Neutrophil (primary cell): ENCODE data around the gene BPIFB2.

Experiments used
- H3K27ac ChIP-seq: fragments of 200-600 bp; sonication (generic); 2 replicates; pipeline ENCODE4 v1.5.1; 2016; ENCODE audit warnings: mild to moderate bottlenecking, moderate library complexity
- H3K27me3 ChIP-seq: fragments of 200-600 bp; sonication (generic); 2 replicates; pipeline ENCODE4 v1.6.0; 2016; ENCODE audit warnings: mild to moderate bottlenecking
- H3K36me3 ChIP-seq: fragments of 200-600 bp; sonication (generic); 2 replicates; pipeline ENCODE4 v1.5.1; 2017
- H3K4me1 ChIP-seq, 2 experiments: fragments of 200-600 bp in 1 of 2; sonication (generic) in 1 of 2; 1 replicate in 1 of 2; 2 replicates in 1 of 2; pipeline versions ENCODE4 v1.5.1 to v1.6.1; 2013 to 2016; ENCODE audit warnings: low read depth in 1 of 2, low read length in 1 of 2, mild to moderate bottlenecking in 1 of 2, moderate library complexity in 1 of 2; ENCODE audit not compliant: control insufficient read depth in 1 of 2, insufficient read depth in 1 of 2
- H3K4me3 ChIP-seq, 2 experiments: fragments of 200-600 bp in 1 of 2; sonication (generic) in 1 of 2; 1 replicate in 1 of 2; 2 replicates in 1 of 2; pipeline ENCODE4 v1.5.1; 2013 to 2016; ENCODE audit warnings: low read depth in 1 of 2, low read length in 1 of 2, mild to moderate bottlenecking in 1 of 2, moderate library complexity in 1 of 2
- H3K9me3 ChIP-seq: fragments of 200-600 bp; sonication (generic); 2 replicates; pipeline ENCODE4 v1.5.1; 2016
- TF ChIP-seq, protein P1 (sequence below): fragments of 200-600 bp; sonication (generic); IDR thresholded peaks from 2 replicates; pipeline ENCODE4 v1.5.1; 2016; ENCODE audit warnings: antibody characterized with exemption

BPIFB2 gene

DNA sequence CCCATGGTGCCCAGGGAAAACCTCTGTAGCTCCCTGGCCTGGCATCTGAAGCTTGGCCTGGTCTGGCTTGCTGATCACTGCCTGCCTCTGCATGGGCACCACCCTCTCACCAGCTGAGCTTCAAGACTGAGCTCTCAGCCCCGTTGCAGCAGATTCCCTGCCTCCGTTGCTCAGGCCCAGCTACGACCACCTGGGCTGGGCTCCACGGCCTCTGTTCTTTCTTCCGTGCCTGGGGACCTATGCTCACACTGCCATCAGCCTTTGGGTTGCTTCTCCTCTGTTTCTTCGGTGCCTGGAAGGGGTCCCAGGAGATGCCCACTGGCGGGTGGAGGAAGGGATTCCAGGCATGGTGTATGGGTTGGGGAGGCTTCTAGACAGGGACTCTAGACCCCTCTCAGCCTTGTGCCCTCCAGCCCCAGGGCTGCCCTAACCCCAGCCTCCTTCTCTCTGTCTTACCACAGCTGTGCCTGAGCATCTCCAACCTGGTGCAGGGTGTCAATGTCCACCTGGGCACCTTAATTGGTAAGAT is 9.1 kb downstream of the BPIFB2 start:
- H3K27ac ChIP-seq: no peak overlapping the region
- H3K4me1 ChIP-seq: no peaks in the 10 kb centered on the region
- TF ChIP-seq, protein P1, sequence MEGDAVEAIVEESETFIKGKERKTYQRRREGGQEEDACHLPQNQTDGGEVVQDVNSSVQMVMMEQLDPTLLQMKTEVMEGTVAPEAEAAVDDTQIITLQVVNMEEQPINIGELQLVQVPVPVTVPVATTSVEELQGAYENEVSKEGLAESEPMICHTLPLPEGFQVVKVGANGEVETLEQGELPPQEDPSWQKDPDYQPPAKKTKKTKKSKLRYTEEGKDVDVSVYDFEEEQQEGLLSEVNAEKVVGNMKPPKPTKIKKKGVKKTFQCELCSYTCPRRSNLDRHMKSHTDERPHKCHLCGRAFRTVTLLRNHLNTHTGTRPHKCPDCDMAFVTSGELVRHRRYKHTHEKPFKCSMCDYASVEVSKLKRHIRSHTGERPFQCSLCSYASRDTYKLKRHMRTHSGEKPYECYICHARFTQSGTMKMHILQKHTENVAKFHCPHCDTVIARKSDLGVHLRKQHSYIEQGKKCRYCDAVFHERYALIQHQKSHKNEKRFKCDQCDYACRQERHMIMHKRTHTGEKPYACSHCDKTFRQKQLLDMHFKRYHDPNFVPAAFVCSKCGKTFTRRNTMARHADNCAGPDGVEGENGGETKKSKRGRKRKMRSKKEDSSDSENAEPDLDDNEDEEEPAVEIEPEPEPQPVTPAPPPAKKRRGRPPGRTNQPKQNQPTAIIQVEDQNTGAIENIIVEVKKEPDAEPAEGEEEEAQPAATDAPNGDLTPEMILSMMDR: no peak
- no peaks in the 10 kb centered on the region for H3K9me3 ChIP-seq
- no peaks in the 10 kb centered on the region for H3K27me3 ChIP-seq
- no peak overlapping the region for H3K4me3 ChIP-seq
- H3K36me3 ChIP-seq: no peaks in the 10 kb centered on the region

DNA sequence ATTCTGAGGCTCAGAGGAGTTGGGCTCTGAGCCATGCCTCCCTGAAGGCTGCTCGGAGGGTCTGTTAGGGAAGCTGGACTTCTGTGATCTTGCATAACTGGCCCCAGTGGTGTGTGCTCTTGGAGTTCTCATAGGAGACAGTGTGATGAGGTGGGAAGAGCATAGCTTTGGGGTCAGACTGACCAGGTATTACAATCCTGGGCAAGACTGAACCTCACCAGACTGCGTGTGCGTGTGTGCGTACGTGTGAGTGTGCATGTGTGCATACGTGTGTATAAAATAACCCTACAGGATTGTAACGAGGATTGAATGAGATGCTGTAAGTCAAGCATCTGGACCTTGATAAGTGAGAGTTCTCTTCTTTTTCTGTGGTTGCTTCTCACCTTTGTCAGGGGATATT is 10.0 kb downstream of the BPIFB2 start:
- no peaks in the 10 kb centered on the region for H3K27me3 ChIP-seq
- H3K4me3 ChIP-seq: no peak overlapping the region
- TF ChIP-seq, protein P1: no peak
- H3K27ac ChIP-seq: no peak overlapping the region
- H3K4me1 ChIP-seq: no peaks in the 10 kb centered on the region
- no peaks in the 10 kb centered on the region for H3K36me3 ChIP-seq
- H3K9me3 ChIP-seq: no peaks in the 10 kb centered on the region

DNA sequence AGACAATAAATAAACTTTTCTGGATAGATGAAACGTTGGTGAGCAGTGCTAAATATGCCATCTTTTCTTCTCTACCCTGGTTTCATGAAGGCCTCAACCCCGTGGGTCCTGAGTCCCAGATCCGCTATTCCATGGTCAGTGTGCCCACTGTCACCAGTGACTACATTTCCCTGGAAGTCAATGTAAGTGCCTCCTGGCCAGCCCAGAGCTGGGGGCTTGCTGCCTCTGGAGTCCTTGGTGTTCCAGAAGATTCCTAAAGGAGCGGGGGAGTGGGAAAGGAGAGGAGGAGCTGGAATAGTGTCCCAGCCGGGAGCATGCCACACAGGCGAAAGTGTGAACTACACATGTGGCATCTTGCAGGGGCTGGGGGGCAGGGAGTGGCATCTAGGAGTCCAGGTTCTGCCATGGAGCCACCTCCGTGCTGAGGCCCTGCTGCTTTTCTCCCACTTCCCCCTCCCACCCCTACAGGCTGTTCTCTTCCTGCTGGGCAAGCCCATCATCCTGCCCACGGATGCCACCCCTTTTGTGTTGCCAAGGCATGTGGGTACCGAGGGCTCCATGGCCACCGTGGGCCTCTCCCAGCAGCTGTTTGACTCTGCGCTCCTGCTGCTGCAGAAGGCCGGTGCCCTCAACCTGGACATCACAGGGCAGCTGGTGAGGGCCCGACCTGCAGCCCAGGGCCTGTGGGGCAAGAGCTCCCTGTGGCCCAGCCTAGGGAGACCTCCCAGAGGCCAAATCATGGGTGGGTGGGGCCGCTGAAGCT is 10.8 kb downstream of the BPIFB2 start:
- Histone ChIP-seq H3K4me3 (no peak overlapping the region), H3K4me1 (no peaks in the 10 kb centered on the region), H3K9me3 (no peaks in the 10 kb centered on the region), H3K36me3 (no peaks in the 10 kb centered on the region), H3K27me3 (no peaks in the 10 kb centered on the region), H3K27ac (no peak overlapping the region)
- TF ChIP-seq, protein P1: no peak

DNA sequence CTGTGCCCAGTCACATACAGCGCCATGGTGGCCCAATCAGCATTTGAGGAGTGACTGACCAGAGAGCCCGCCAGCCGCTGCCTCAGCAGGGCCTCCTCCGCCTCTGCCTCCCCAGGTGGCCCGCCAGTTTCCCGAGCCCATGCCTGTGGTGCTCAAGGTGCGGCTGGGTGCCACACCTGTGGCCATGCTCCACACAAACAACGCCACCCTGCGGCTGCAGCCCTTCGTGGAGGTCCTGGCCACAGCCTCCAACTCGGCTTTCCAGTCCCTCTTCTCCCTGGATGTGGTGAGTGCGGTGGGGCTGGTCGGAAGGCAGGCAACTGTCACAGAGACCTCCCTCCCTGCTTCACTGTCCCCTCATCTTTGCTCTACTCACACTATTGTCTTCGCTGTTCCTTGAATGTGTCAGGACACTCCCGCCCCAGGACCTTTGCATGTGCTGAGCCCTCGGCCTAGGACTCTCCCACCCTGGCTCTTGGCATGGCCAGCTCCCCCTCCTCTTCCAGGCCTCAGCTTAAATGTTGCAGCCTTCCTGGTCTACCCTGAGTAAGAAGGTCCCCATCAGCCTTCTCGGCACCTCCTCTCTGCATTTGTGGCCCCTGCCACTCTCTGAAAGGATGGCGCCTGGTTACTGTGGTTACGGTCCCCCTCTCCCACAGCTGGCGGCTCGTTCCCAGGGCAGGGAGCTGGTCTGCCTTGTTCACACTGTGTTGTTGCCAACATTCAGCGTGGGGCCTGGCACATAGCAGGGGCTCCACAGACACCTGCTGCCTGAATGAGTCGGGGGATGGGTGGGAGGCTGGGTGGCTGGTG is 12.2 kb downstream of the BPIFB2 start:
- no peaks in the 10 kb centered on the region for H3K27me3 ChIP-seq
- no peaks in the 10 kb centered on the region for H3K4me1 ChIP-seq
- no peaks in the 10 kb centered on the region for H3K9me3 ChIP-seq
- no peak overlapping the region for H3K27ac ChIP-seq
- no peak overlapping the region for H3K4me3 ChIP-seq
- no peaks in the 10 kb centered on the region for H3K36me3 ChIP-seq
- TF ChIP-seq, protein P1: no peak

DNA sequence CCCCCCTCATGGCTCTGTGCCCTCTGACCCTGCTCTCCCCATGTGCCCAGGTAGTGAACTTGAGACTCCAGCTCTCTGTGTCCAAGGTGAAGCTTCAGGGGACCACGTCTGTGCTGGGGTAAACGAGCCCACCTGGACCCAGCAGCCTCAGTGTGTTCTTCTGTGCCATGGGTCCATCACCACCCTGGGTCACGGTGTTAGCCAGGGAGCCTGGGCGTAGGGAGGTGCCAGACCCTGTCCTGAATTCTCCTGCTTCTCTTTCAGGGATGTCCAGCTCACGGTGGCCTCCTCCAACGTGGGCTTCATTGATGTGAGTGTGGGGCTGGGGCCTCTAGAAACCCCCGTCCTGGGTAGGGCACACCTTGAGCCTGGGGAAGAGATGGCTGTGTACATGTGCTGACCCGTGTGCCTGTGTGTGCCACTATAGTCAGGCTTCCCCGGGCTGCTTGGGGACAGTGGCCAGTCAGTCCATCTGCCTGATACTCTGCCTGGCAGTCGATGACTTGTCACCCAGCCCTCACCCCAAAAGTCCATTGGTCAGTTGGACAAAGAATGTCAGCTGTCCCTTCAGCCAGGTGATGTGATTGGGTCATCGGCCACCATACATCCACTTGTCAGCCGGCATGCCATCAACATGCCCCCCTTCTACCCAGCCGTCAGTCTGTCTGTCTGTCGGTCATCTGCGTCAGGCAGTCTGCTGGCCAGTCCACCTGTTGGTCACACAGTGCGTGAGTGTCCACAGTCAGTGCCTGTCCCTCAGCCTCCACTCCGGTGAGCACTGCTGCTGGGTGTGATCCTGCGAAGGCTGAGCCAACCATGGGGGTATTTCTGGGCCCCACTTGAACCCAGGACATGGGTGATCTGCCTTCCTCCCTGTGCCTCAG is 13.0 kb downstream of the BPIFB2 start:
- no peak overlapping the region for H3K27ac ChIP-seq
- H3K9me3 ChIP-seq: no peaks in the 10 kb centered on the region
- H3K36me3 ChIP-seq: no peaks in the 10 kb centered on the region
- H3K4me3 ChIP-seq: no peak overlapping the region
- TF ChIP-seq, protein P1: no peak
- H3K4me1 ChIP-seq: no peaks in the 10 kb centered on the region
- H3K27me3 ChIP-seq: no peaks in the 10 kb centered on the region
